ENCODE measurements around the gene CCL24. TPM values are rescaled to one million over a fixed set of nuclear protein-coding genes. Genes with fewer than 3 reads are reported as not detected.
A peak's percentile ranks its signal among the peaks of the same experiment; 100 is the strongest.

Gene CCL24
- total RNA-seq (2021; ENCODE audit: unreplicated experiment) (not detected), Bru-seq, nascent RNA (percentile 7 among the genes with signal in this experiment), BruChase-seq, experiment 1, labeled RNA remaining after a 2-hour chase (percentile 11 among the genes with signal in this experiment), BruChase-seq, experiment 2, labeled RNA remaining after a 6-hour chase (percentile 10 among the genes with signal in this experiment)
- polyA plus RNA-seq (2012; ENCODE audit: insufficient read length) = not detected
- long read RNA-seq = 0 reads

GRCh38 chr7:75813781-75814236 is at the start of gene CCL24:
Gene CCL24 (minus strand): TSS chr7:75813806. CDS start chr7:75813715, 91 bp downstream.
- ChIA-PET POLR2A (no interaction called here), CTCF (no interaction called here)
- intact Hi-C loops (cut with micrococcal nuclease; ENCODE audit: unreplicated experiment) = no loop called here
- Histone ChIP-seq H3K4me3 (ENCODE audit: low read depth in 2 of 2, low read length in 2 of 2) (no peak within 1 kb of the TSS), H3K36me3 (ENCODE audit: control insufficient read depth, insufficient read depth, low read length) (no peaks in the 10 kb centered on the region), H3K27me3 (ENCODE audit: control insufficient read depth, insufficient read depth, low read length) (no peaks in the 10 kb centered on the region), H3K9me3 (ENCODE audit: control insufficient read depth, insufficient read depth, low read depth, low read length) (no peaks in the 10 kb centered on the region), H3K4me1 (ENCODE audit: control insufficient read depth, insufficient read depth, low read length) (no peaks in the 10 kb centered on the region), H3K27ac (ENCODE audit: low read length) (no peak within 1 kb of the TSS)
- DNase-seq (ENCODE audit: low read depth, low spot score) (no peak), ATAC-seq (no peak)
- in situ Hi-C loops (cut with HindIII; ENCODE audit: low pct_unique_long_range_greater_than_20kb, low sequenced_read_pairs) = no loop called here
- no TSS peak for BruUV-seq (replicated peaks)
- TF ChIP-seq REST (IDR thresholded peaks at IDR 0.05; ENCODE audit: insufficient read depth in 1 of 2, low read depth in 2 of 2, low read length in 1 of 2) = no peak
- TF ChIP-seq CTCF (IDR thresholded peaks at IDR 0.05) = no peak
- no peak for TF ChIP-seq SIN3A (IDR thresholded peaks at IDR 0.05; ENCODE audit: borderline replicate concordance, insufficient read depth, low read depth, low read length)
- no peak for TF ChIP-seq TCF7L2 (IDR thresholded peaks at IDR 0.05; ENCODE audit: low read depth, low read length)
- TF ChIP-seq POLR2AphosphoS5 (IDR thresholded peaks at IDR 0.05; ENCODE audit: low read depth, low read length) = no peak

- Histone ChIP-seq H3K4me3 (ENCODE audit: low read depth in 2 of 2, low read length in 2 of 2) (no peak overlapping the region), H3K27ac (ENCODE audit: low read length) (no peak overlapping the region), H3K9me3 (ENCODE audit: control insufficient read depth, insufficient read depth, low read depth, low read length) (no peaks in the 10 kb centered on the region), H3K27me3 (ENCODE audit: control insufficient read depth, insufficient read depth, low read length) (no peaks in the 10 kb centered on the region), H3K36me3 (ENCODE audit: control insufficient read depth, insufficient read depth, low read length) (no peaks in the 10 kb centered on the region), H3K4me1 (ENCODE audit: control insufficient read depth, insufficient read depth, low read length) (0 out of 2 replicates have a peak, but pooled peaks cover 3% of the 10 kb centered on the region)
- BruUV-seq (replicated peaks) = no TSS peak
- CTCF ChIA-PET = interaction anchor here (0.6 kb wide), 1 partner anchor 231 kb away, joined by 3 read pairs; no protein-coding TSS in a partner anchor
- TF ChIP-seq TCF7L2 (IDR thresholded peaks at IDR 0.05; ENCODE audit: low read depth, low read length) (no peak), CTCF (IDR thresholded peaks at IDR 0.05) (no peak), REST (IDR thresholded peaks at IDR 0.05; ENCODE audit: insufficient read depth in 1 of 2, low read depth in 2 of 2, low read length in 1 of 2) (no peak), POLR2AphosphoS5 (IDR thresholded peaks at IDR 0.05; ENCODE audit: low read depth, low read length) (no peak), SIN3A (IDR thresholded peaks at IDR 0.05; ENCODE audit: borderline replicate concordance, insufficient read depth, low read depth, low read length) (no peak)
- DNase-seq (ENCODE audit: low read depth, low spot score) (no peak), ATAC-seq (no peak)
- intact Hi-C loops (cut with micrococcal nuclease; ENCODE audit: unreplicated experiment) = no loop called here
- POLR2A ChIA-PET = no interaction called here
- in situ Hi-C loops (cut with HindIII; ENCODE audit: low pct_unique_long_range_greater_than_20kb, low sequenced_read_pairs) = no loop called here
Observed at GRCh38 chr7:75861636-75862035, 48.0 kb upstream of the CCL24 start.
